HCT116 (cell line): ENCODE data around the gene SELENOM.

Experiments used
- EZH2phosphoT487 ChIP-seq: fragments of 200-600 bp; IDR thresholded peaks from 2 replicates; pipeline ENCODE4 v1.6.1; 2018; ENCODE audit warnings: antibody characterized with exemption, borderline replicate concordance
- TF ChIP-seq, protein P1 (sequence below), 3 experiments: fragments of 200-600 bp in 1 of 3; sonication (generic) in 1 of 3; IDR thresholded peaks in 2 of 3; conservative IDR thresholded peaks in 1 of 3; 2 replicates each; pipeline ENCODE4 v1.5.1; 2012 to 2017; ENCODE audit warnings: low read depth in 2 of 3, low read length in 2 of 3, antibody characterized with exemption in 1 of 3, borderline replicate concordance in 1 of 3, control low read depth in 1 of 3, mild to moderate bottlenecking in 1 of 3, mixed read lengths in 1 of 3, mixed run types in 1 of 3, moderate library complexity in 1 of 3; ENCODE audit not compliant: insufficient read depth in 1 of 3
- TF ChIP-seq, protein P2 (sequence below): IDR thresholded peaks from 2 replicates; pipeline ENCODE4 v1.6.1; 2012

DNA sequence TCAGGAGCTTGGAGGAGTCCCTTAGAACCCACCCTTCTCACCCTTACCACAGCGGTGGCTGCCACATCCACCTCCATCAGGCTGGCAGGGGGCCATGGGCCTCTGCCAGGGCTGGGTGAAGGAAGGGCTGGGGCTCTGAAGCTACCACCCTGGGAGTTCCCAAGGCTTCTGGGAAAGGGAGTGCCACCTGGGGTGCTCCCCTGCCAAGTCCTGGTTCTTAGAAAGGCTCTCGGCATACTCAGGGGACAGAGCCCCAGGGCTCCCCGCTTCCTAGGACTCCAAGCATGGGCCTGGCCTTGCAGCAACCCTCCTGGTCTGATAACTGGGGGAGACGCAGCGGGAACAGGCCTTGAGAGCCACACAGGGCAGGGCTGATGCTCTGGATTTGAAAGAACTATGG, 33.4 kb upstream of the SELENOM start:
- TF ChIP-seq, protein P1, sequence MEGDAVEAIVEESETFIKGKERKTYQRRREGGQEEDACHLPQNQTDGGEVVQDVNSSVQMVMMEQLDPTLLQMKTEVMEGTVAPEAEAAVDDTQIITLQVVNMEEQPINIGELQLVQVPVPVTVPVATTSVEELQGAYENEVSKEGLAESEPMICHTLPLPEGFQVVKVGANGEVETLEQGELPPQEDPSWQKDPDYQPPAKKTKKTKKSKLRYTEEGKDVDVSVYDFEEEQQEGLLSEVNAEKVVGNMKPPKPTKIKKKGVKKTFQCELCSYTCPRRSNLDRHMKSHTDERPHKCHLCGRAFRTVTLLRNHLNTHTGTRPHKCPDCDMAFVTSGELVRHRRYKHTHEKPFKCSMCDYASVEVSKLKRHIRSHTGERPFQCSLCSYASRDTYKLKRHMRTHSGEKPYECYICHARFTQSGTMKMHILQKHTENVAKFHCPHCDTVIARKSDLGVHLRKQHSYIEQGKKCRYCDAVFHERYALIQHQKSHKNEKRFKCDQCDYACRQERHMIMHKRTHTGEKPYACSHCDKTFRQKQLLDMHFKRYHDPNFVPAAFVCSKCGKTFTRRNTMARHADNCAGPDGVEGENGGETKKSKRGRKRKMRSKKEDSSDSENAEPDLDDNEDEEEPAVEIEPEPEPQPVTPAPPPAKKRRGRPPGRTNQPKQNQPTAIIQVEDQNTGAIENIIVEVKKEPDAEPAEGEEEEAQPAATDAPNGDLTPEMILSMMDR (IDR thresholded peaks at IDR 0.05 in 2 of 3, conservative IDR thresholded peaks at IDR 0.05 in 1 of 3; ENCODE audit: borderline replicate concordance in 1 of 3, insufficient read depth in 1 of 3, low read depth in 2 of 3, low read length in 2 of 3): no peak
- TF ChIP-seq, protein P2, sequence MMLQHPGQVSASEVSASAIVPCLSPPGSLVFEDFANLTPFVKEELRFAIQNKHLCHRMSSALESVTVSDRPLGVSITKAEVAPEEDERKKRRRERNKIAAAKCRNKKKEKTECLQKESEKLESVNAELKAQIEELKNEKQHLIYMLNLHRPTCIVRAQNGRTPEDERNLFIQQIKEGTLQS: no peak
- TF ChIP-seq EZH2phosphoT487: no peak
